Motor neuron (in vitro differentiated cells): Measurements from ENCODE around the gene CYBA. TPM values are rescaled to one million over a fixed set of nuclear protein-coding genes. Genes with fewer than 3 reads are reported as not detected.
A peak's percentile ranks its signal among the peaks of the same experiment; 100 is the strongest.

Experiments used
- ATAC-seq, 8 experiments: fragments of 200-7000 bp; cut with Tn5 transposase; replicated peaks in 6 of 8; 2 replicates each; pipeline ENCODE4 v1.8.0; 2021; ENCODE audit warnings: mild to moderate bottlenecking in 8 of 8, moderate library complexity in 8 of 8
- H3K27ac ChIP-seq, 2 donors: fragments of 250-450 bp; sonication (Bioruptor Pico); 2 replicates each; pipeline ENCODE4 v1.9.0; 2021; ENCODE audit warnings: antibody characterized with exemption in 2 of 2, mild to moderate bottlenecking in 2 of 2, moderate library complexity in 1 of 2
- H3K4me1 ChIP-seq, 2 donors: fragments of 250-450 bp; sonication (Bioruptor Pico); replicated peaks in 1 of 2; 2 replicates each; pipeline ENCODE4 v1.6.1; 2021; ENCODE audit warnings: antibody characterized with exemption in 2 of 2, mild to moderate bottlenecking in 2 of 2, moderate library complexity in 1 of 2
- H3K4me3 ChIP-seq, 5 donors: fragments of 250-450 bp; sonication (Bioruptor Pico); 2 replicates each; pipeline ENCODE4 v1.9.0; 2021; ENCODE audit warnings: antibody characterized with exemption in 5 of 5, mild to moderate bottlenecking in 5 of 5, moderate library complexity in 4 of 5
- WGBS, 10 experiments: fragments of 450-650 bp; shearing (Covaris generic); methylation state at CpG; one replicate each; pipeline ENCODE4 v1.0.0; 2022; 5-methylcytosine and 5-hydroxymethylcytosine counted together
- in situ Hi-C, 9 experiments: fragments of 400-800 bp; cut with MboI; loops; one replicate each; pipeline ENCODE4 v1.15.0; 2021; ENCODE audit warnings: low sequenced_read_pairs in 9 of 9, low pct_unique_long_range_greater_than_20kb in 2 of 9; ENCODE audit not compliant: unreplicated experiment in 9 of 9
- total RNA-seq, 8 experiments: library from RNA; unstranded; fragments of 300-600 nt; gene quantifications; 2 replicates each; pipeline versions ENCODE4 v1.2.3 to v1.2.4, GENCODE V29; 2022

CYBA gene
- total RNA-seq, 8 experiments from 2014 or later: 3.0 to 203 (median 10.3) TPM

- H3K4me1 ChIP-seq: peaks cover 0 to 4% of the 10 kb centered on the region in 2 donors
- no peak overlapping the region for H3K4me3 ChIP-seq
- WGBS, 10 experiments: 78 to 100% (median 100%) methylated on average over 1 to 5 of the region's 18 CpGs; no CpG with 5 or more reads in 6 of the 10 experiments
- peak in 1 of 8 experiments; percentile 9 for ATAC-seq
- in situ Hi-C loops: no loop called here
- H3K27ac ChIP-seq: no peak overlapping the region
Measured at GRCh38 chr16:88624481-88624880, 26.4 kb downstream of the CYBA start.

DNA sequence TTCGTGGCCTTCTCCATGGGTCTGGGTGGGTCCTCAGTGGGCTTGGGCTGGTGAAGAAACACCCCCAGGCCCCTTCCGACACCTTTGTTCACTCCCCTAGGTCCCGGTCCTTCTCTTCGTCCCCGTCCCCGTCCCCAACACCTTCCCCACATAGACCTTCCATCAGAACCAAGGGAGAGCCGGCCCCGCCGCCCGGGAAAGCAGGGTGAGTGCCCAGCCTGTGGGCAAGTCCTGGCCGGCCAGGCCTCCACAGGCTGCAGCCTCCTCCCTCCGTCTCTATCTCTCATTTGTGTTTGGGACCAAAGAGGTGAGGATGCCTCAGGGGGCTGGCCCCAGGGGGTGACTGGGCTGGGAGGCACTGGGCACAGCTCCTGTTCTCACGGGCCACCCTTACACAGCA is 27.0 kb downstream of the CYBA start:
- Histone ChIP-seq H3K27ac (no peak overlapping the region), H3K4me1 (peaks cover 0 to 4% of the 10 kb centered on the region in 2 donors), H3K4me3 (no peak overlapping the region)
- WGBS, 10 experiments: 77 to 100% methylated on average over 1 to 4 of the region's 13 CpGs; no CpG with 5 or more reads in 8 of the 10 experiments
- in situ Hi-C loops: no loop called here
- no peak for ATAC-seq

- peak in 1 of 8 experiments; percentile 10 for ATAC-seq
- H3K4me1 ChIP-seq: peaks cover 0 to 4% of the 10 kb centered on the region in 2 donors
- 94 to 100% (median 100%) methylated on average over 2 to 14 of the region's 29 CpGs; no CpG with 5 or more reads in 6 of the 10 experiments for WGBS, 10 experiments
- no peak overlapping the region for H3K4me3 ChIP-seq
- H3K27ac ChIP-seq: no peak overlapping the region
- in situ Hi-C loops: no loop called here
Measured at GRCh38 chr16:88622866-88623265, 28.0 kb downstream of the CYBA start.

GRCh38 chr16:88622125-88622524 is 28.7 kb downstream of the CYBA start:
- 85 to 100% (median 97%) methylated on average over 1 to 11 of the region's 19 CpGs; no CpG with 5 or more reads in 5 of the 10 experiments for WGBS, 10 experiments
- ATAC-seq: no peak
- no peak overlapping the region for H3K4me3 ChIP-seq
- peaks cover 0 to 4% of the 10 kb centered on the region in 2 donors for H3K4me1 ChIP-seq
- in situ Hi-C loops: no loop called here
- H3K27ac ChIP-seq: no peak overlapping the region

DNA sequence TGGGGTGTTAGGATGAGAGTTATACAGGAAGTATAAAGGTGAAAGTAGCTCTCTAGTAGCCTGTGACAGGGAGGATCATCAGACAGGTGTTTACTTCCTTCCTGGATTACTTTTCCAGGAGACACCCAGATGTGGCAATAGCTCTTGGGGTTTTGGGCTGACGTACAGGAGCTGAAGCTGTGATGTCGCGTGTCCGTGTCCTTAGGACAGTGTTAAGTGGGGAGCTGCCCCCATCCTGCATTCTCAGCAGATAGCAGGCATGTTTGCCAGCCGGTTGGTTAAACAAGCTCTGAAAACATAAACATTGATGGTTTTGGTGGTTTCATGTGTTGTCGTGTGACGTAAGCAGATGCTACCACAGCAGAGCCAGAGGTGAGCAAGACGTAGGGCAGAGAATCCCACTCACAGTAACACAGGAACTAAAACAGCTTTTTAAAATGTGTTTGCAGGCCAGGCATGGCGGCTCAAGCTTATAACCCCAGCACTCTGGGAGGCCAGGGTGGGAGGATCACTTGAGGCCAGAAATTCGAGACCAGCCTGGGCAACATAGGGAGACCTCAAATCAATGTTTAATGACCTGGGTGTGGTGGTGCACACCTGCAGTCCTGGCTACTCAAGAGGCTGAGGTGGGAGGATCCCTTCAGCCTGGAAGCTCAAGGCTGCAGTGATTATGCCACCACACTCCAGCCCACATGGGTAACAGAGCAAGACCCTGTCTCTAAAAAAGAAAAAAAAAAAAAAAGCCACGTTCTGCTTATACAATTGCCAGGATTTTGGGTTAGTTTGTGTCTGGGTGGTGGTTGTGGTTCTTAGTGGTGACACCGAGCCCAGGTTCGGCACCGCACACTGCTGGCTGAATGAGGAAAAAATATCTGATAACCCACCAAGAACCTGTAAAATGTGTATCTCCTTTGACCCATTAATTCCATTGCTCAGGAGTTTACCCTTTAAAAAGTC is 30.7 kb downstream of the CYBA start:
- Histone ChIP-seq H3K4me3 (no peak overlapping the region), H3K4me1 (no peaks in the 10 kb centered on the region), H3K27ac (no peak overlapping the region)
- in situ Hi-C loops: no loop called here
- 70 to 100% (median 94%) methylated on average over 2 to 9 of the region's 14 CpGs; no CpG with 5 or more reads in 2 of the 10 experiments for WGBS, 10 experiments
- ATAC-seq: no peak

DNA sequence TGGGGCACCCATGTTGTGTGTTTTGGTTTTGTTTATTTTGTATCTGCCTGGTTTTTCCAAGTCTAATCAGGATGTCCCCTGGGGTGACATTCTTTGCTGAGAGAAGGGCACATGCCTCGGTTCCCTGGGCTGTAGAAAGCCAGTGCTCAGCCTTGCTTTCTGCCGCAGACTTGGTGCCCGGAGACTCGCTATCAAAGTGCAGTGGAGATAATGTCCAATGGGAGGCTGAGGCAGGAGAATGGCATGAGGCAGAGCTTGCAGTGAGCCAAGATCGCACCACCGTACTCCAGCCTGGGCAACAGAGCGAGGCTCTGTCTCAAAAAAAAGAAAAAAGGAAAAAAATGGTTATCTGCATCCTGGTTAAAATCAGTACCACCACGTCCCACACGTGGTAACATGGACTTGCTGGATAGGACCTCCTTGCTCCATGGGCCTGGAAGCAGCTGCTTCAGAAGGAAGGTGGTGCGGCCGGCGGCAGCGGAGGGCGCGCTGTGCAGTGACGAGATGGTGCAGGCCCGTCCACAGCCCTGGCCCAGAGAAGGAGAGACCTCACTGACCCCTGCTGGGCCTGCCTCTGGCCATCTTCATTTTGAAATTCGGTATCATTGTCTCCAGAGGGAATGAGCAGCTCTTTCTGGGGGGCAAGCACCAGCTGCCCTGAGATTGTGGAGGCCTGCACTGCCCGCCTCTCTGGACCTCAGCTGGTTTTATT is 31.7 kb downstream of the CYBA start:
- Histone ChIP-seq H3K27ac (no peak overlapping the region), H3K4me1 (no peaks in the 10 kb centered on the region), H3K4me3 (no peak overlapping the region)
- 76 to 97% (median 90%) methylated on average over 2 to 16 of the region's 19 CpGs; no CpG with 5 or more reads in 3 of the 10 experiments for WGBS, 10 experiments
- ATAC-seq: no peak
- in situ Hi-C loops: no loop called here

DNA sequence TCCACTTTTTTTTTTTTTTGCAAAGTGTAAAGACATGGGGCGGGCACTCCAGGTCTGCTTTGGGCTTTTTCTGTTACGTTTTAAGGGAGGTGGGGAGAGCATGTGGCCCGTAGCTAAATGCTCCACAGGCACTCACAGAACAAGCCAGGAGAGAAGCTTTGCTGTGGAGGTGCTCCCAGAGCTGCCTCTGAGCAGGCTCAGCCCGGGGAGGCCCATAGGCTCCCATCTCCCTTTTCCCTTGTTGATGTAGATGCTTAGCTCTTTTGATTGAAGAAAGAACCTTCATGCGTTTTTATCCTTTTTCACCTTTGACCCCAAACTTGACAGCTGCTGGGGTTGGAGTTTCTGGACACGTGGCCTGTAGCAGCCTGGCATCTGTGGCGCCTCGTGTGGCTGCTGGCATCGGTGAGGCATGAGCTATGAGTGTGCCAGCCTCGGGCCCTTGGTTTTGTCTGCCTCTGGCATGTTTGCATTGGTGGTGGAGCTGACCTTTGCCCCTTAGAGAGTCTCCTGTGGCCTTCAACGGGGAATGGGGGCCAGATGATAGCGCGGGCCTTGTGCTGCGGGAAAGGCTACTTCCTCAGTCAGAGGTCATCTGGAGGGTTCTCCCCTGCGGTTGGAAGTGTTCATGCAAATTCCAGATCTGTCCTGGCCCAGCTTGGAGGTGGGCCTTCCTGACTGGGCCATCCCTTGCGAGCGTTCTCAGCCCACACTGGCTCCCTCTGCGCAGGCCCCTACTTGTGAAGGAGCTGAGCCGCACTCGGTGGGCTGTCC is 32.5 kb downstream of the CYBA start:
- in situ Hi-C loops: no loop called here
- Histone ChIP-seq H3K4me1 (no peaks in the 10 kb centered on the region), H3K4me3 (no peak overlapping the region), H3K27ac (no peak overlapping the region)
- 40 to 98% (median 66%) methylated on average over 1 to 9 of the region's 20 CpGs; no CpG with 5 or more reads in 3 of the 10 experiments for WGBS, 10 experiments
- no peak for ATAC-seq

- no peak overlapping the region for H3K27ac ChIP-seq
- H3K4me1 ChIP-seq: no peaks in the 10 kb centered on the region
- no peak for ATAC-seq
- WGBS, 10 experiments: 70 to 100% (median 89%) methylated on average over 1 to 14 of the region's 20 CpGs; no CpG with 5 or more reads in 3 of the 10 experiments
- no peak overlapping the region for H3K4me3 ChIP-seq
- in situ Hi-C loops: no loop called here
Measured at GRCh38 chr16:88617268-88618031, 33.4 kb downstream of the CYBA start.

DNA sequence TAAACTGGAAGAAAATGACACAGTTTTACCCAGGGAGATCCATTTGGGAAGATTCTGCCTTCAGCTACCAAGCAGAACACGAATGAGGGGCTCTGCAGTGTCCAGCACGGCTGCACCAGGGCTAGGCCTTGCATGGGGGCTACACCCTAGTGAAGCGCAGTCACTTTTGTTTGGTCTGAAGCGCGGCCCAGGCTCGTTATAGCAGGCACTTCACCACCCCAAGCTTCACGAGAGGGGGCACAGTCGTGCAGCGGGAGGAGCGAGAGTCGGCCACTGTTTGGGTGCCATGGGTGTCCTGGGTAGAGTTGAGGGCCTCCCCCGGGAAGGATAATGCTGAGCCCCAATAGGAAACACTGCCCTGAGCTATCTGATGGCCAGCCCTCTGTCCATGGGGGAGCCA is 34.1 kb downstream of the CYBA start:
- Histone ChIP-seq H3K4me3 (no peak overlapping the region), H3K4me1 (no peaks in the 10 kb centered on the region), H3K27ac (no peak overlapping the region)
- ATAC-seq: no peak
- WGBS, 10 experiments: 87 to 93% methylated on average over 3 to 5 of the region's 12 CpGs; no CpG with 5 or more reads in 8 of the 10 experiments
- in situ Hi-C loops: no loop called here

- Histone ChIP-seq H3K4me1 (no peaks in the 10 kb centered on the region), H3K4me3 (no peak overlapping the region), H3K27ac (no peak overlapping the region)
- no peak for ATAC-seq
- in situ Hi-C loops: no loop called here
- 79 to 100% (median 88%) methylated on average over 2 to 5 of the region's 13 CpGs; no CpG with 5 or more reads in 6 of the 10 experiments for WGBS, 10 experiments
Measured at GRCh38 chr16:88616320-88616719, 34.5 kb downstream of the CYBA start.

DNA sequence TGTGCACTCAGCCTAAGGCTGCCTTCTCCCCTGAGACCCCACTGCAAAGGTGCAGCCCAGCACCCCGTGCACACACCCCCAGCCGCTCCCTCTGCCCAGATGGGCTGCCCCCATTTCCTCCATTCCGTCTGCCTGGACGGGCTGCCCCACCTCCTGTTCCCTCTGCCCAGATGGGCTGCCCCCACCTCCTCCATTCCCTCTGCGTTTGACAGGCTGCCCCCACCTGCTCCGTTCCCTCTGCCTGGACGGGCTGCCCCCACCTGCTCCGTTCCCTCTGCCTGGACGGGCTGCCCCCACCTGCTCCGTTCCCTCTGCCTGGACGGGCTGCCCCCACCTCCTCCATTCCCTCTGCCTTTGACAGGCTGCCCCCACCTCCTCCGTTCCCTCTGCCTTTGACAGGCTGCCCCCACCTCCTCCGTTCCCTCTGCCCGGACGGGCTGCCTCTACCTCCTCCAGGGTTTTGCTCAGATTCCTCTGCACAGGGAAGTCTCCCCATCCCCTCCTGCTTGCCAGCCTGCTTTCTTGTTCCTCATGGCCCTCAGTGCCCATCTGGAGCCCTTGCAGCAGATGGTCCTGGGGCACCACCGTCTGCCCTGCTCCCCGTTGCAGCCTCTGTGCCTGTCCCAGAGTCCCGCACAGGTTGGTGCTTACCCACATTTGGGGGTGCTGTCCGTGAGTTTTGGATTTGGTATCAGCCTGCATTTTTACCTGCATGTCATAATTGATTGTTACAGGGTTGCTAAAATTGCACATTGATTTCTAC is 35.9 kb downstream of the CYBA start:
- Histone ChIP-seq H3K4me1 (no peaks in the 10 kb centered on the region), H3K4me3 (no peak overlapping the region), H3K27ac (no peak overlapping the region)
- ATAC-seq: no peak
- in situ Hi-C loops: no loop called here
- WGBS, 10 experiments: 40 to 100% (median 95%) methylated on average over 1 to 3 of the region's 19 CpGs; no CpG with 5 or more reads in 6 of the 10 experiments
